Suprapubic skin (tissue), 4 donors: ENCODE measurements around the gene ITK.

ENCODE experiments used
- CTCF ChIP-seq, 2 donors: fragments of 200-600 bp in 1 of 2; fragments of 450-650 bp in 1 of 2; sonication (generic) in 1 of 2; IDR thresholded peaks; one replicate each; pipeline ENCODE4 v1.5.1; 2016 to 2019; ENCODE audit warnings: antibody characterized with exemption in 2 of 2, mild to moderate bottlenecking in 1 of 2, moderate library complexity in 1 of 2
- POLR2A ChIP-seq, 2 donors: fragments of 450-650 bp; IDR thresholded peaks; one replicate each; pipeline ENCODE4 v1.6.1; 2017; ENCODE audit warnings: antibody characterized with exemption in 2 of 2, mild to moderate bottlenecking in 2 of 2, moderate library complexity in 2 of 2
- POLR2AphosphoS5 ChIP-seq, 3 donors: sonication (generic); formaldehyde crosslinking; IDR thresholded peaks; one replicate each; pipeline ENCODE4 v1.6.1; 2017; ENCODE audit warnings: antibody characterized with exemption in 3 of 3

- TF ChIP-seq CTCF (IDR thresholded peaks at IDR 0.05) (no peak), POLR2A (IDR thresholded peaks at IDR 0.05) (no peak), POLR2AphosphoS5 (IDR thresholded peaks at IDR 0.05) (no peak)
These were observed 17.6 kb upstream of the ITK start for GRCh38 chr5:157162919-157163510.
